Dendritic cell treated with granulocyte-macrophage colony-stimulating factor and Interleukin-4, amounts not matched to agents 40 ng/mL and 50 ng/mL, for 4 days (primary cell): ENCODE measurements around the gene ZHX3.

Experiments used
- H3K27ac Mint-ChIP-seq: one replicate; pipeline ENCODE4 v1.8.0; 2022; ENCODE audit warnings: mild to moderate bottlenecking, mixed read lengths
- H3K27me3 Mint-ChIP-seq: one replicate; pipeline ENCODE4 v1.8.0; 2022; ENCODE audit warnings: mild to moderate bottlenecking, mixed read lengths
- H3K36me3 Mint-ChIP-seq: one replicate; pipeline ENCODE4 v1.8.0; 2022; ENCODE audit warnings: low read depth, mixed read lengths
- H3K4me1 Mint-ChIP-seq: one replicate; pipeline ENCODE4 v1.8.0; 2022; ENCODE audit warnings: low read depth, mixed read lengths
- H3K4me3 Mint-ChIP-seq: one replicate; pipeline ENCODE4 v1.8.0; 2022; ENCODE audit warnings: mild to moderate bottlenecking, moderate library complexity, mixed read lengths
- H3K9me3 Mint-ChIP-seq: one replicate; pipeline ENCODE4 v1.8.0; 2022; ENCODE audit warnings: mixed read lengths
- intact Hi-C: fragments of 100-400 bp; cut with micrococcal nuclease; formaldehyde crosslinking; loops from one replicate; pipeline ENCODE4 v1.15.0; 2022

Gene ZHX3

GRCh38 chr20:41131594-41132387 is 185.7 kb downstream of the ZHX3 start:
- Mint-ChIP-seq H3K9me3 (no peaks in the 10 kb centered on the region), H3K4me3 (no peak overlapping the region), H3K36me3 (peaks cover 10% of the 10 kb centered on the region), H3K27me3 (peaks cover 34% of the 10 kb centered on the region), H3K27ac (no peak overlapping the region), H3K4me1 (peaks cover 23% of the 10 kb centered on the region)
- intact Hi-C loops = no loop called here
